Sigmoid colon (tissue), 3 donors: ENCODE measurements around the gene SLC17A2.

Source experiments
- CTCF ChIP-seq, 4 experiments: fragments of 450-650 bp in 3 of 4; fragments of 200-600 bp in 1 of 4; IDR thresholded peaks; one replicate each; pipeline ENCODE4 v1.5.1; 2016 to 2019; ENCODE audit warnings: antibody characterized with exemption in 4 of 4, mild to moderate bottlenecking in 3 of 4, moderate library complexity in 2 of 4
- POLR2A ChIP-seq, 2 donors: fragments of 450-650 bp; IDR thresholded peaks; one replicate each; pipeline ENCODE4 v1.6.1; 2016; ENCODE audit warnings: antibody characterized with exemption in 2 of 2, mild to moderate bottlenecking in 2 of 2, moderate library complexity in 2 of 2

GRCh38 chr6:25869840-25870239 is 60.7 kb downstream of the SLC17A2 start:
- no peak for TF ChIP-seq CTCF (IDR thresholded peaks at IDR 0.05)
- no peak for TF ChIP-seq POLR2A (IDR thresholded peaks at IDR 0.05)
